Testis (tissue), 2 donors: Measurements from ENCODE around the gene SIRT2.

ENCODE experiments used
- POLR2A ChIP-seq: fragments of 450-650 bp; IDR thresholded peaks from one replicate; pipeline ENCODE4 v1.6.1; 2017; ENCODE audit warnings: antibody characterized with exemption, mild to moderate bottlenecking, moderate library complexity
- TF ChIP-seq, protein P1 (sequence below), 3 experiments: fragments of 450-650 bp in 2 of 3; fragments of 200-600 bp in 1 of 3; sonication (generic) in 1 of 3; IDR thresholded peaks; one replicate each; pipeline ENCODE4 v1.5.1; 2016 to 2019; ENCODE audit warnings: antibody characterized with exemption in 3 of 3, mild to moderate bottlenecking in 2 of 3, moderate library complexity in 1 of 3

- no peak for TF ChIP-seq POLR2A
- TF ChIP-seq, protein P1, sequence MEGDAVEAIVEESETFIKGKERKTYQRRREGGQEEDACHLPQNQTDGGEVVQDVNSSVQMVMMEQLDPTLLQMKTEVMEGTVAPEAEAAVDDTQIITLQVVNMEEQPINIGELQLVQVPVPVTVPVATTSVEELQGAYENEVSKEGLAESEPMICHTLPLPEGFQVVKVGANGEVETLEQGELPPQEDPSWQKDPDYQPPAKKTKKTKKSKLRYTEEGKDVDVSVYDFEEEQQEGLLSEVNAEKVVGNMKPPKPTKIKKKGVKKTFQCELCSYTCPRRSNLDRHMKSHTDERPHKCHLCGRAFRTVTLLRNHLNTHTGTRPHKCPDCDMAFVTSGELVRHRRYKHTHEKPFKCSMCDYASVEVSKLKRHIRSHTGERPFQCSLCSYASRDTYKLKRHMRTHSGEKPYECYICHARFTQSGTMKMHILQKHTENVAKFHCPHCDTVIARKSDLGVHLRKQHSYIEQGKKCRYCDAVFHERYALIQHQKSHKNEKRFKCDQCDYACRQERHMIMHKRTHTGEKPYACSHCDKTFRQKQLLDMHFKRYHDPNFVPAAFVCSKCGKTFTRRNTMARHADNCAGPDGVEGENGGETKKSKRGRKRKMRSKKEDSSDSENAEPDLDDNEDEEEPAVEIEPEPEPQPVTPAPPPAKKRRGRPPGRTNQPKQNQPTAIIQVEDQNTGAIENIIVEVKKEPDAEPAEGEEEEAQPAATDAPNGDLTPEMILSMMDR (IDR thresholded peaks at IDR 0.05) = no peak
These were observed 8.7 kb downstream of the SIRT2 start for GRCh38 chr19:38890686-38891085.
